HTERT RPE-1 (cell line): ENCODE measurements around the gene HERPUD1.

Source experiments
- in situ Hi-C: fragments of 300-500 bp; cut with MboI; formaldehyde crosslinking; loops from 4 replicates; pipeline ENCODE4 v1.14.3; 2020; ENCODE audit warnings: low sequenced_read_pairs

HERPUD1 gene

GRCh38 chr16:56910654-56911539 lies 21.0 kb upstream of the HERPUD1 start:
- in situ Hi-C loops, result no loop called here

- in situ Hi-C loops, result no loop called here
Measured at GRCh38 chr16:56911771-56912571, 20.0 kb upstream of the HERPUD1 start.

GRCh38 chr16:56912746-56913708 lies 18.9 kb upstream of the HERPUD1 start:
- in situ Hi-C loops, result no loop called here

GRCh38 chr16:56914896-56915295 lies 17.0 kb upstream of the HERPUD1 start:
- in situ Hi-C loops, result no loop called here

GRCh38 chr16:56915336-56916119 lies 16.4 kb upstream of the HERPUD1 start:
- in situ Hi-C loops, result no loop called here

GRCh38 chr16:56916571-56917403 lies 15.2 kb upstream of the HERPUD1 start:
- in situ Hi-C loops, result no loop called here

- in situ Hi-C loops, result no loop called here
Measured at GRCh38 chr16:56918467-56919012, 13.4 kb upstream of the HERPUD1 start.

GRCh38 chr16:56919099-56919800 lies 12.7 kb upstream of the HERPUD1 start:
- in situ Hi-C loops, result no loop called here

- in situ Hi-C loops, result no loop called here
Measured at GRCh38 chr16:56921571-56921970, 10.4 kb upstream of the HERPUD1 start.

- in situ Hi-C loops, result no loop called here
Measured at GRCh38 chr16:56923481-56924091, 8.4 kb upstream of the HERPUD1 start.

GRCh38 chr16:56927471-56927870 lies 4.5 kb upstream of the HERPUD1 start:
- in situ Hi-C loops, result no loop called here

- in situ Hi-C loops, result no loop called here
Measured at GRCh38 chr16:56929639-56930038, 2.3 kb upstream of the HERPUD1 start.

- in situ Hi-C loops, result no loop called here
Measured at GRCh38 chr16:56930486-56931270, 1.3 kb upstream of the HERPUD1 start.

- in situ Hi-C loops, result no loop called here
Measured at GRCh38 chr16:56931271-56931891, 561 bp upstream of the HERPUD1 start.

GRCh38 chr16:56932721-56933619 lies 1.0 kb downstream of the HERPUD1 start:
- in situ Hi-C loops, result no loop called here
